GM20000 (cell line): ENCODE results near the gene TEX30.

Experiments
- DNase-seq: peaks from one replicate; pipeline ENCODE4 v3.0.0; 2012; ENCODE audit warnings: low spot score
- CTCF ChIP-seq: IDR thresholded peaks from 2 replicates; pipeline ENCODE4 v1.5.1; 2012; ENCODE audit warnings: mild to moderate bottlenecking, control low read depth; ENCODE audit errors: extremely low read depth, missing control alignments

Gene TEX30

GRCh38 chr13:102773441-102774213, at the start of gene TEX30:
Gene TEX30, minus strand, starts transcription at chr13:102773786. Its CDS starts 3,760 bp downstream, at chr13:102770026.
- peak; percentile 95 for DNase-seq
- no peak for TF ChIP-seq CTCF

GRCh38 chr13:102817907-102818306, 44.3 kb upstream of the TEX30 start:
- no peak for DNase-seq
- TF ChIP-seq CTCF = no peak

- TF ChIP-seq CTCF = no peak
- DNase-seq = no peak
Measured at GRCh38 chr13:102817241-102817640, 43.7 kb upstream of the TEX30 start.

GRCh38 chr13:102816708-102817107, 43.1 kb upstream of the TEX30 start:
- TF ChIP-seq CTCF = no peak
- DNase-seq = no peak

GRCh38 chr13:102815788-102816187, 42.2 kb upstream of the TEX30 start:
- TF ChIP-seq CTCF = no peak
- DNase-seq = no peak

GRCh38 chr13:102814793-102815192, 41.2 kb upstream of the TEX30 start:
- DNase-seq = no peak
- no peak for TF ChIP-seq CTCF

GRCh38 chr13:102814025-102814607, 40.5 kb upstream of the TEX30 start:
- no peak for TF ChIP-seq CTCF
- DNase-seq = no peak
